Measurements from ENCODE around the gene MUTYH.

The MUTYH gene

DNA sequence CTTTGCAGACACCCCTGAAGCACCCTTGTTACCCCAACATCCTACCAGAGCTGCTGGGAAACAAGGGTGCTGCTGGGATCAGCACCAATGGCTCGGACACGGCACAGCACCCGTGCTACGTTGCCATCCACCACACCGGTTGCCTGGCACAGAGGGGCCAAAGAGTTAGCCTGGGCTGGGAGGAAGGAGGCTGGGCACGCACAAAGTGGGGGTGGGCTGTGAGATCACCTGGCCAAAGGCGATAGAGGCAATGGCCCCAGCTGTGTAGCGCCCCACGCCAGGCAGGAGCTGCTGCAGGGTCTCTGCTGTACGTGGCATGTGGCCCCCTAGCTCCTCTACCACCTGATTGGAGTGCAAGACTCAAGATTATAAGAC is 7.9 kb downstream of the MUTYH start:
- no peak overlapping the region for H3K4me3 ChIP-seq (ENCODE audit: control insufficient read depth, low read depth, low read length)
- no peak for DNase-seq (ENCODE audit: low read depth)
- TF ChIP-seq, protein P1, sequence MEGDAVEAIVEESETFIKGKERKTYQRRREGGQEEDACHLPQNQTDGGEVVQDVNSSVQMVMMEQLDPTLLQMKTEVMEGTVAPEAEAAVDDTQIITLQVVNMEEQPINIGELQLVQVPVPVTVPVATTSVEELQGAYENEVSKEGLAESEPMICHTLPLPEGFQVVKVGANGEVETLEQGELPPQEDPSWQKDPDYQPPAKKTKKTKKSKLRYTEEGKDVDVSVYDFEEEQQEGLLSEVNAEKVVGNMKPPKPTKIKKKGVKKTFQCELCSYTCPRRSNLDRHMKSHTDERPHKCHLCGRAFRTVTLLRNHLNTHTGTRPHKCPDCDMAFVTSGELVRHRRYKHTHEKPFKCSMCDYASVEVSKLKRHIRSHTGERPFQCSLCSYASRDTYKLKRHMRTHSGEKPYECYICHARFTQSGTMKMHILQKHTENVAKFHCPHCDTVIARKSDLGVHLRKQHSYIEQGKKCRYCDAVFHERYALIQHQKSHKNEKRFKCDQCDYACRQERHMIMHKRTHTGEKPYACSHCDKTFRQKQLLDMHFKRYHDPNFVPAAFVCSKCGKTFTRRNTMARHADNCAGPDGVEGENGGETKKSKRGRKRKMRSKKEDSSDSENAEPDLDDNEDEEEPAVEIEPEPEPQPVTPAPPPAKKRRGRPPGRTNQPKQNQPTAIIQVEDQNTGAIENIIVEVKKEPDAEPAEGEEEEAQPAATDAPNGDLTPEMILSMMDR (IDR thresholded peaks at IDR 0.05; ENCODE audit: control insufficient read depth, insufficient read depth, low read depth, low read length, missing control alignments), result no peak

DNA sequence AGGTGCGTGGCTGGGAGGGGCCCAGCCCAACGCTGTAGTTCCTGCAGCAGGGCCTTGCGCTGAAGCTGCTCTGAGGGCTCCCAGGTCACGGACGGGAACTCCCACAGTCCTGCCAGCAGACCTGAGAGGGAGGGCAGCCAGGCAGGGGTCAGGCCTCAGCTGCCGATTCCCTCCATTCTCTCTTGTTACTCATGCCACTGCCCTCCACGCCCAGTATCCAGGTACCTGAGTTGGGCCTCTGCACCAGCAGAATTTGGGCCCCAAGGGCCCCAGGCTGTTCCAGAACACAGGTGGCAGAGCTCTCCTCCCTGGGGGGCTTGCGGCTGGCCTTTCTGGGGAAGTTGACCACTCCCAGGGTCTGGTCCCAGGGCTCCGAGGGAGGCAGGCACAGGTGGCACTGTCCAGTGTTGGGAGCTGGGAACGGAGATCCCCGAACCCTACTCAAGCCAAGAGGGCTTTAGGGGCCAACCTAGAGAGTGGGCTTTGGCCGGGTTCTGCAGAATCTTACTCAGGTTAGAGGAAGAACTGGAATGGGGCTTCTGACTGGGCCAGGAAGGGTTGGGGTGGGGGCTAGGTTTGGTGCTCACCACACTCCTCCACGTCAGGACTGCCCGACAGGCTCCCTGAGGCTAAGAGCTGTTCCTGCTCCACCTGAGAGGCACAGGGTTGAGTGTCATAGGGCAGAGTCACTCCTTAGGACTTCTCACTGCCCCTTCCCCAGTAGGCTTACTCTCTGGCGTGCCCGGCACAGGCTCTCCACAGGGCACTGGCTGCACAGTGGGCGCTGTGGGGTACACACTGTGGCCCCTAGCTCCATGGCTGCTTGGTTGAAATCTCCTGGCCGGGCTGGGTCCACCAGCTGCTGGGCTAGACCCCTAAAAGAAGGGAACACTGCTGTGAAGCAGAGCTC is 8.5 kb downstream of the MUTYH start:
- no peak for DNase-seq (ENCODE audit: low read depth)
- TF ChIP-seq, protein P1 (IDR thresholded peaks at IDR 0.05; ENCODE audit: control insufficient read depth, insufficient read depth, low read depth, low read length, missing control alignments), result no peak
- H3K4me3 ChIP-seq (ENCODE audit: control insufficient read depth, low read depth, low read length), result no peak overlapping the region

DNA sequence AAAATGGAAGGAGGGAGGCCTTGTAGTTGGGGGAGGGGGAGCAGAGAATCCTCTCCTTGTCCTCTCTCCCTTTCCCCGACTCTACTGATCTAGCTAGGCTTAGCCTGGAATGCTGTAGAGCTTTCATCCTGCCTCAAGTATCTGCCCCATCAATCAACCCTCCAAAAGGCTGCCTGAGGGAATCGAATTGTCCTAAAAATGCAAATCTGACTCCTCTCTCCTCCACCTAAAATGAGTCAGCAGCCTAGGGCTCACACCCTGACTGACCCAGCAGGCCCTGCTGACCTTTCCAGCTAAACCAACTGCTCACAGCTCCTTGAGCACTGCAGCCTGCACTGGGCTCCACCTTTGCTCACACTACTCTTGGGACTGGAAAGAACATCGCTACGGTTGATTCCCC is 10.8 kb downstream of the MUTYH start:
- TF ChIP-seq, protein P1 (IDR thresholded peaks at IDR 0.05; ENCODE audit: control insufficient read depth, insufficient read depth, low read depth, low read length, missing control alignments), result no peak

DNA sequence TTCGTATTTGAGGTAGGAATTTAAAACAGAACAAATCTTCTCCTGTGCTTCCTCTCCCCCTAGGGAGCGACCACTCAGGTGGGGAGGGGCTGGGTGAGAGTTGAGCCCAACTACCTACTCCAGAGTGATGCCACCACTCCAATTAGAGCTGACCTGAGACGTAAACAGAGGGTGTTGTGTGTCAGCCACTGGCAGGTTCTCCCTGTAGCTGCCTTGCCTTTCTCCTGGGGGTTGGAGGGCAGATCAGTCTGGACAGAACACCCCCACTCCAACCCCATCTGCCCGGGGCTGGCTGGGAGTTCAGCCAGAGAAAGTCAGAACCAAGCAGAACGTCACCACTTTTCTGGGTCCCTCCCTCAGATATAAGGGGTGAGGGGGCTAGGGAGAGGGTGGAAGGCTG is 11.6 kb downstream of the MUTYH start:
- TF ChIP-seq, protein P1 (IDR thresholded peaks at IDR 0.05; ENCODE audit: control insufficient read depth, insufficient read depth, low read depth, low read length, missing control alignments), result no peak
- no peak for DNase-seq (ENCODE audit: low read depth)
- no peak overlapping the region for H3K4me3 ChIP-seq (ENCODE audit: control insufficient read depth, low read depth, low read length)

More for the DNA sequence above, 10.8 kb downstream of the MUTYH start:
- no peak for DNase-seq (ENCODE audit: low read depth)
- no peak overlapping the region for H3K4me3 ChIP-seq (ENCODE audit: control insufficient read depth, low read depth, low read length)

DNA sequence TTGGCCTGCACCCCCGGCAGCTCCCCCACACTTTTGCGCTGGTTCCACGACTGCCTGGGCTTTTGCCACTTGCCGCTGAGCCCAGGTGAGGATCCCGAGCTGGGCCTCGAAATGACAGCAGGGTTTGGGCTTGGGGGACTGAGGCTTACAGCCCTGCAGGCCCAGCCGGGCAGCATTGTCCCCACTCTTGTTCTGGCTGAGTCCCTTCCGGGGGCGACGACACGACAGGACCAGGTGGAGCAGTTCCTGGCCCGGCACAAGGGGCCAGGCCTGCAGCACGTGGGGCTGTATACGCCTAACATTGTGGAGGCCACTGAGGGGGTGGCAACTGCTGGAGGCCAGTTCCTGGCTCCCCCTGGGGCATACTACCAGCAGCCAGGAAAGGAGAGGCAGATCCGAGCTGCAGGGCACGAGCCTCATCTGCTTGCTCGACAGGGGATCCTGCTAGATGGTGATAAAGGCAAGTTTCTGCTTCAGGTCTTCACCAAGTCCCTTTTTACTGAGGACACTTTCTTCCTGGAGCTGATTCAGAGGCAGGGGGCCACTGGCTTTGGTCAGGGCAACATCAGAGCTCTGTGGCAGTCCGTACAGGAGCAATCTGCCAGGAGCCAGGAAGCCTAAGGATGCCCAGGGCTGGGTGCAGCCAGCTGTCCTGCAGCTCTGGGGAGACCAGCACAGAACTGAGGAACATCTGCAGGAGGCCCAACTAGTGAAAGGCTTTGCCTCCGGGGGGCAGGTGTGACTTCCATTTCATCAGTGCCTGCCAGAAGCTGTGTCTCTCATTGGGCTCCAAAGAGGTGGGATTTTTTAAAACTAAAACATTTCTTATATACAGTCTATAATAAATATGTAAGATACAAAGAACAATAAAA is 12.4 kb downstream of the MUTYH start:
- DNase-seq (ENCODE audit: low read depth), result no peak
- no peak overlapping the region for H3K4me3 ChIP-seq (ENCODE audit: control insufficient read depth, low read depth, low read length)
- TF ChIP-seq, protein P1 (IDR thresholded peaks at IDR 0.05; ENCODE audit: control insufficient read depth, insufficient read depth, low read depth, low read length, missing control alignments), result no peak

Data from AG09309 (cell line).